Measurements from ENCODE around the gene CD99L2. TPM values are rescaled to one million over a fixed set of nuclear protein-coding genes. Genes with fewer than 3 reads are reported as not detected.

The CD99L2 gene
- total RNA-seq, 6 experiments from 2014 or later: 25.5 to 53.6 (median 33.0) TPM

DNA sequence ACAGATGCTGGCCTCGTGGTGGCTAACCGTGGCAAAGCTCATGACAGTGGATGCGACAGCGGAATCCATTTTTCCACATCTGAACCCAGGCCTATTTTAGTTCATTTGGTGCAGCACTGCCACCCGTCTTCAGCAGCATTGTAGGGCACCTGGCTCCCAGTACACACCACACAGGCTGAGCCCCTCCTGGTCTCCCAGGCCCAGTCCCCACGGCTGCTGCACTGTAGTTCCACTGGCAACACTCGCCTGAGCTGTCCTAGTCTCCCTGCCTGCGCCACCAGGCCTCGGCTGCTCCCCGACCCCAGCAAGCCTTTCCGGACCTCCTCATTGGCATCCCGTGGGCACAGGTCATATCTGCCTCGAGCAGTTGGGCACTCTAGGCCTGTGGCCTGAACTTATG is 129.1 kb downstream of the CD99L2 start:
- Histone ChIP-seq H3K27me3 (no peaks in the 10 kb centered on the region), H3K4me3 (no peak overlapping the region), H3K4me1 (no peaks in the 10 kb centered on the region), H3K9me3 (no peaks in the 10 kb centered on the region), H3K27ac (no peak overlapping the region), H3K36me3 (no peaks in the 10 kb centered on the region)
- intact Hi-C loops (cut with DNase I): no loop called here
- 87% methylated on average over 5 of the region's 13 CpGs for WGBS (ENCODE audit: insufficient coverage, low coverage, low lambda C conversion rate, missing lambda C conversion rate)
- DNase-seq: no peak
- no peak for ATAC-seq
- TF ChIP-seq, protein P1, sequence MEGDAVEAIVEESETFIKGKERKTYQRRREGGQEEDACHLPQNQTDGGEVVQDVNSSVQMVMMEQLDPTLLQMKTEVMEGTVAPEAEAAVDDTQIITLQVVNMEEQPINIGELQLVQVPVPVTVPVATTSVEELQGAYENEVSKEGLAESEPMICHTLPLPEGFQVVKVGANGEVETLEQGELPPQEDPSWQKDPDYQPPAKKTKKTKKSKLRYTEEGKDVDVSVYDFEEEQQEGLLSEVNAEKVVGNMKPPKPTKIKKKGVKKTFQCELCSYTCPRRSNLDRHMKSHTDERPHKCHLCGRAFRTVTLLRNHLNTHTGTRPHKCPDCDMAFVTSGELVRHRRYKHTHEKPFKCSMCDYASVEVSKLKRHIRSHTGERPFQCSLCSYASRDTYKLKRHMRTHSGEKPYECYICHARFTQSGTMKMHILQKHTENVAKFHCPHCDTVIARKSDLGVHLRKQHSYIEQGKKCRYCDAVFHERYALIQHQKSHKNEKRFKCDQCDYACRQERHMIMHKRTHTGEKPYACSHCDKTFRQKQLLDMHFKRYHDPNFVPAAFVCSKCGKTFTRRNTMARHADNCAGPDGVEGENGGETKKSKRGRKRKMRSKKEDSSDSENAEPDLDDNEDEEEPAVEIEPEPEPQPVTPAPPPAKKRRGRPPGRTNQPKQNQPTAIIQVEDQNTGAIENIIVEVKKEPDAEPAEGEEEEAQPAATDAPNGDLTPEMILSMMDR (IDR thresholded peaks at IDR 0.05): no peak
- no peak for TF ChIP-seq POLR2A (IDR thresholded peaks at IDR 0.05)

DNA sequence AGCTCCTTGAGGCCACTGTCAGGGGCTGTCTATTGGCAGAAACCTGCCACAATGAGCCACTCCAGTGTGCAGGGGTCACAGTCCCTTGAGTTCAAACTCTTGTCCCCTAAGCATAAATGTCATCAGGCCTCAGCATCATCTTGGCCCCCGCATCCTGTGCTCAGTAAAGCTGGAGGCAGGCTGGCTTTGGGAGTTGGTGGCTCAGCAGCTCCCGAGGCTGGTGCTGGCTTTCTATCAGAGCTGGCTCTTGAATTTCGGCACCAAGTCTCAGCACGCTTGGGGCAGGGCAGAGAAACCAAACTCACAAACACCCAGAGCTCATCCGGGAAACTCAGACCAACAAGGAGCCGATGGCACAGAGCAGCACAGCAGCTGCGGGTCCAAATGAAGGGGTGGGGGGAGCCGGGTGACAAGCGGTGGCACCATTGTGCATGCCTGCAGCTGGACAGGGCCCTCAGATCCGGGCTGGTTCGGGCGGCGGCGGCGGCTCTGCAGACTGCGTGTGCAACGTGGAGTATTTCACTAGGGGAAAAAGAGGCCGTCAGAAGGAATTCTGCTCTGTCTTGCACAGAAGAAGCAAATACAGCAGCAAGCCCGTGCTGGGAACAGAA is 129.8 kb downstream of the CD99L2 start:
- DNase-seq: no peak
- Histone ChIP-seq H3K4me1 (no peaks in the 10 kb centered on the region), H3K4me3 (no peak overlapping the region), H3K36me3 (no peaks in the 10 kb centered on the region), H3K27me3 (no peaks in the 10 kb centered on the region), H3K27ac (no peak overlapping the region), H3K9me3 (no peaks in the 10 kb centered on the region)
- intact Hi-C loops (cut with DNase I): no loop called here
- 67% methylated on average over 6 of the region's 19 CpGs for WGBS (ENCODE audit: insufficient coverage, low coverage, low lambda C conversion rate, missing lambda C conversion rate)
- no peak for ATAC-seq
- TF ChIP-seq, protein P1 (IDR thresholded peaks at IDR 0.05): no peak
- no peak for TF ChIP-seq POLR2A (IDR thresholded peaks at IDR 0.05)

DNA sequence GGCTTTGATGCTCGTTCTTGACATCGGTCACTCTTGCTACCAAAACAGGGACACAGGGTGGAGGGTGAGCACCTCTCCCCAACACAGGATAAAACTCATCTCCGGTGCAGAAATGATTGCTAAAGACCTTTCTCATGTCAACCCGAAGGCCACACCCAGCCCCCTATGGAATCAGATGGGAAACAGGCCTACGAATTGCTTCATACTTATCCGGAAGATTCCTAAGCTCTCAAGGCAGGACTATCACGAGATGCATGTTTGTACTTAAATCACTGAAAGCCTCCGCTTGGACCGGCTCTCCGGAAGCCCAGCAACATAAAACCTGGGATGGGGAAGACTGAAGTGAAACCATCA is 130.4 kb downstream of the CD99L2 start:
- 72% methylated on average over 8 of the region's 10 CpGs for WGBS (ENCODE audit: insufficient coverage, low coverage, low lambda C conversion rate, missing lambda C conversion rate)

DNA sequence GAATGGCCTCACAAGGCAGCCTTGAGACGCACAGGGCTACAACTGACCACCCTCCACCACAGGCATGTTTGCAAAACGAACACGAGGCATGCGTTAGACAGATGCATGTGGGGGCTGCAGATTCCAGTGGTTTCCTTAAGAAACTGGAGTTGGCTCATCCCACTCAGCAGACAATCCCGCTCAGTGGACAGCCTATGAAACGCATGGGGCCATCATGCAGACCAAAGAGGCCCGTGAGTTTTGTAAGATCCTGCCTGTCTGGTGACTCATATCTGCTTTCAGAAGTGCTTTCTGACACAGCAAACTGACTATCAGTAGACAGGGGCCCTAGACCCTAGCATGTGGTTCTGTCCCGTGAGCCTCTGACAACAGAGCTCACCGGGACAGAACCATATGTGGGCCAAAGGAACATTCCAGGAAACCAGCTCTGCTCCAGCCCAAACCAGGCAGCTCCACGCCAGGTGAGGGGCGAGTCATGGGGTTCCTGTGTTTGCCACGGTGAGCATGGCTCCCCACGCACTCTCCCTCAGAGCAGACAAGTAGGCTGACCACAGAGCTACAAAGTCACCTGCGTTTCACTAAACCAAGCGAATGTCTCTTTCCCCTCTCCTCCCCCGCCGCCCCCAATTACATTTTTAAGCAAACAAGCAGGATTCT is 130.9 kb downstream of the CD99L2 start:
- Histone ChIP-seq H3K9me3 (no peaks in the 10 kb centered on the region), H3K4me3 (no peak overlapping the region), H3K4me1 (no peaks in the 10 kb centered on the region), H3K27me3 (no peaks in the 10 kb centered on the region), H3K36me3 (no peaks in the 10 kb centered on the region), H3K27ac (no peak overlapping the region)
- DNase-seq (no peak), ATAC-seq (no peak)
- WGBS (ENCODE audit: insufficient coverage, low coverage, low lambda C conversion rate, missing lambda C conversion rate): 93% methylated on average over 3 of the region's 17 CpGs
- intact Hi-C loops (cut with DNase I): no loop called here
- TF ChIP-seq, protein P1 (IDR thresholded peaks at IDR 0.05): no peak
- no peak for TF ChIP-seq POLR2A (IDR thresholded peaks at IDR 0.05)

More for the DNA sequence above, 130.4 kb downstream of the CD99L2 start:
- no peaks in the 10 kb centered on the region for H3K9me3 ChIP-seq
- no peaks in the 10 kb centered on the region for H3K36me3 ChIP-seq
- ATAC-seq (no peak), DNase-seq (no peak)
- H3K4me3 ChIP-seq: no peak overlapping the region
- no peak for TF ChIP-seq POLR2A (IDR thresholded peaks at IDR 0.05)
- TF ChIP-seq, protein P1 (IDR thresholded peaks at IDR 0.05): no peak
- intact Hi-C loops (cut with DNase I): no loop called here
- no peaks in the 10 kb centered on the region for H3K4me1 ChIP-seq
- no peak overlapping the region for H3K27ac ChIP-seq
- no peaks in the 10 kb centered on the region for H3K27me3 ChIP-seq
